Glutamatergic neuron (in vitro differentiated cells): Measurements from ENCODE around the gene TXNDC12. TPM values are rescaled to one million over a fixed set of nuclear protein-coding genes. Genes with fewer than 3 reads are reported as not detected.
A peak's percentile ranks its signal among the peaks of the same experiment; 100 is the strongest.
"Not testable (repeated sequence)": the region's sequence is repeated elsewhere in the genome, so short reads cannot be mapped to it uniquely, and the experiment has no call there.

Experiments
- DNase-seq: peaks from one replicate; pipeline ENCODE4 v3.0.0; 2022
- H3K27ac Mint-ChIP-seq: one replicate; pipeline ENCODE4 v1.8.0; 2020; ENCODE audit warnings: mild to moderate bottlenecking, mixed read lengths, inconsistent platforms; ENCODE audit not compliant: unreplicated experiment
- H3K27me3 Mint-ChIP-seq: one replicate; pipeline ENCODE4 v1.8.0; 2020; ENCODE audit warnings: mild to moderate bottlenecking, moderate library complexity, mixed read lengths, inconsistent platforms; ENCODE audit not compliant: unreplicated experiment
- H3K36me3 Mint-ChIP-seq: one replicate; pipeline ENCODE4 v1.8.0; 2020; ENCODE audit warnings: mild to moderate bottlenecking, mixed read lengths, inconsistent platforms; ENCODE audit not compliant: unreplicated experiment
- H3K4me1 Mint-ChIP-seq: one replicate; pipeline ENCODE4 v1.8.0; 2020; ENCODE audit warnings: mild to moderate bottlenecking, low read depth, mixed read lengths, inconsistent platforms; ENCODE audit not compliant: unreplicated experiment
- H3K4me3 Mint-ChIP-seq: one replicate; pipeline ENCODE4 v1.8.0; 2020; ENCODE audit warnings: mild to moderate bottlenecking, mixed read lengths, inconsistent platforms; ENCODE audit not compliant: unreplicated experiment
- H3K9me3 Mint-ChIP-seq: one replicate; pipeline ENCODE4 v1.8.0; 2020; ENCODE audit warnings: mild to moderate bottlenecking, moderate library complexity, mixed read lengths, inconsistent platforms; ENCODE audit not compliant: unreplicated experiment
- CTCF ChIP-seq: fragments of 200-600 bp; sonication (generic); IDR thresholded peaks from one replicate; pipeline ENCODE4 v1.5.0; 2021; ENCODE audit not compliant: partially characterized antibody, unreplicated experiment
- total RNA-seq: library from RNA; stranded (reverse); fragmentation: NEBNext Ultra II Directional; extraction: Animal tissue kit (Norgen Biotek cat#: 25700); gene quantifications from one replicate; pipeline ENCODE4 v1.2.1, GENCODE V29; 2021; ENCODE audit not compliant: unreplicated experiment

The TXNDC12 gene
- total RNA-seq, 1 donor from 2014 or later, result 27.2 TPM

- Mint-ChIP-seq H3K27ac (no peak overlapping the region), H3K4me3 (no peak overlapping the region), H3K36me3 (no peaks in the 10 kb centered on the region), H3K4me1 (peaks cover 3% of the 10 kb centered on the region), H3K9me3 (no peaks in the 10 kb centered on the region), H3K27me3 (no peaks in the 10 kb centered on the region)
- DNase-seq, result no peak
- TF ChIP-seq CTCF, result no peak
Observed at GRCh38 chr1:52026278-52026677, 28.7 kb downstream of the TXNDC12 start.

GRCh38 chr1:52022133-52022532 is 32.9 kb downstream of the TXNDC12 start:
- no peak for DNase-seq
- Mint-ChIP-seq H3K36me3 (no peaks in the 10 kb centered on the region), H3K9me3 (no peaks in the 10 kb centered on the region), H3K4me3 (no peak overlapping the region), H3K27ac (no peak overlapping the region), H3K4me1 (no peaks in the 10 kb centered on the region), H3K27me3 (no peaks in the 10 kb centered on the region)
- TF ChIP-seq CTCF, result no peak

GRCh38 chr1:52008071-52008809 is 46.8 kb downstream of the TXNDC12 start:
- H3K36me3 Mint-ChIP-seq, result no peaks in the 10 kb centered on the region
- H3K9me3 Mint-ChIP-seq, result peaks cover 2% of the 10 kb centered on the region
- H3K4me1 Mint-ChIP-seq, result peaks cover 2% of the 10 kb centered on the region
- no peak overlapping the region for H3K27ac Mint-ChIP-seq
- H3K4me3 Mint-ChIP-seq, result no peak overlapping the region
- no peaks in the 10 kb centered on the region for H3K27me3 Mint-ChIP-seq
- no peak for DNase-seq
- TF ChIP-seq CTCF, result no peak

GRCh38 chr1:52007215-52008002 is 47.6 kb downstream of the TXNDC12 start:
- Mint-ChIP-seq H3K4me1 (peaks cover 2% of the 10 kb centered on the region), H3K27ac (peak overlapping the region; percentile 38), H3K27me3 (no peaks in the 10 kb centered on the region), H3K9me3 (peaks cover 2% of the 10 kb centered on the region), H3K36me3 (no peaks in the 10 kb centered on the region), H3K4me3 (no peak overlapping the region)
- no peak for DNase-seq
- TF ChIP-seq CTCF, result no peak

GRCh38 chr1:52006081-52006553 is 48.9 kb downstream of the TXNDC12 start:
- DNase-seq, result not testable (repeated sequence)
- peak overlapping the region; percentile 1 for H3K27ac Mint-ChIP-seq

GRCh38 chr1:52005548-52005947 is 49.4 kb downstream of the TXNDC12 start:
- not testable (repeated sequence) for H3K4me3 Mint-ChIP-seq, H3K4me1 Mint-ChIP-seq, DNase-seq, H3K27ac Mint-ChIP-seq, H3K36me3 Mint-ChIP-seq, H3K9me3 Mint-ChIP-seq, H3K27me3 Mint-ChIP-seq

More at GRCh38 chr1:52006081-52006553, 48.9 kb downstream of the TXNDC12 start:
- H3K36me3 Mint-ChIP-seq, H3K9me3 Mint-ChIP-seq, H3K4me3 Mint-ChIP-seq, H3K4me1 Mint-ChIP-seq, H3K27me3 Mint-ChIP-seq: not testable (repeated sequence)
